COR-L47 (cell line): Measurements from ENCODE around the gene CFAP251.
A peak's percentile ranks its signal among the peaks of the same experiment; 100 is the strongest.

Source experiments
- DNase-seq: peaks from one replicate; lab custom pipeline; 2025; lab: John Stamatoyannopoulos, UW

The CFAP251 gene

DNA sequence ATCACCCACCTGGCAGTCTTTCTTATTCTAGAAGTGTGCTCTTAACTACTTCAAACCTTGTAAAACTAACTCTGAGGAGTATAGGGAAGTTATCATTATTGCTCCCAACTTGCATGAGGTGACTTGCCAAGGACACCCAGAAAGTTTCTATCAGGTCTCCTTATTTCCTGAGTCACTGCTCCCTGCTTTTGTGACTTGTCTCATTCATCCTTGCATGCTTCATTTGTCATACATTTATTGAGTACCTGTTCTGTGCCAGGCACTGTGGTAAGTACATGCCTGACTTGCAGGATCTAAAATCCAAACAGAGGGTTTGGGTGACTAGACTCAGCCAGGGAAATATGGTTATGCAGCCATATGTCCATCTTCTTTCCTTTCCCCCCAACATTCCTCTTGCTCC lies 25.5 kb downstream of the CFAP251 start:
- no peak for DNase-seq

DNA sequence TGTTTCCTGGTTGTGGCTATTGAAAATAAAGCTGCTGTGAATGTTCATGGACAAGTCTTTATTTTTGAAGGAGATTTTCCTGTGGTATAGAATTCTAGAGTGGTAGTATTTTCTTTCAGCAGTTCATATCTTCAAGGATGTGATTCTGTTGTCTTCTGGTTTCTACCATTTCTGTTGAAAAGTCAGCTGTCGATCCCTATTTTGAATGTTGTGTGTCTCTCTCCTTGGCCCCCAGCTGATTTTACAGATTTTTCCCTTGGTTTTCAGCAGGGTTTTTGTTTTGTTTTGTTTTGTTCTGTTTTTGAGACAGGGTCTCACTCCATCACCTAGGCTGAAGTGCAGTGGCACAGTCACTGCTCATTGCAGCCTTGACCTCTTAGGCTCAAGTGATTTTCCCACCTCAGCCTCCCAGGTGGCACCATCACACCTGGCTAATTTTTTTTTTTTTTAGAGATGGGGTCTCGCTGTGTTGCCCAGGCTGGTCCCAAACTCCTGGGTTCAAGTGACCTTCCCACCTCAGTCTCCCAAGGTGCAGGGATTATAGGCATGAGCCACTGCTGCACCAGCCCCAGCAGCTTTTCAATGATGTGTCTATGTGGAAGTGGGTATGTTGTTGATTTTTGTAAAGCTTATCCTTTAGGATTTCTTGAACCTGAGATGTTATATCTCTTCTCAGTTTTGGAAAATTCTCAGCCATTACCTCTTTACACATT lies 28.1 kb downstream of the CFAP251 start:
- no peak for DNase-seq

DNA sequence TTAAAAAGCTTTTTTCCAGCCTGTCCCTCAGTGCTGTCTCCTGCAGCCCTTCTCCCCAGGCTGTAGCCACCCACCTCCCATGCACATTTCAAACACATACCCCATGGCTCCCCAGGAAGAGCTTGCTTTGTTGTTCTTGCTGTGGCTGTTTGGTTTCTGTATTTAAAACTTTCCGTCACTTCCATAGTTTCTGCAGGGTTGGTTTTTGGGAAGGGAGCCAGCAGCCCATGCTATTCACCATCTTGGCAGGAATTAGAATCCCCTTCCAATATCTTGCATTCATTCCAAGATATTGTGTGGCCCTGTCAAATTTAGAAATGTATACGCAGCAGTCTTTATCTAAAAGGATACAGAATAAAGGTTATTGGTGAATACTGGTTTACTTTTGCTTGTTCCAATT lies 29.6 kb downstream of the CFAP251 start:
- no peak for DNase-seq

DNA sequence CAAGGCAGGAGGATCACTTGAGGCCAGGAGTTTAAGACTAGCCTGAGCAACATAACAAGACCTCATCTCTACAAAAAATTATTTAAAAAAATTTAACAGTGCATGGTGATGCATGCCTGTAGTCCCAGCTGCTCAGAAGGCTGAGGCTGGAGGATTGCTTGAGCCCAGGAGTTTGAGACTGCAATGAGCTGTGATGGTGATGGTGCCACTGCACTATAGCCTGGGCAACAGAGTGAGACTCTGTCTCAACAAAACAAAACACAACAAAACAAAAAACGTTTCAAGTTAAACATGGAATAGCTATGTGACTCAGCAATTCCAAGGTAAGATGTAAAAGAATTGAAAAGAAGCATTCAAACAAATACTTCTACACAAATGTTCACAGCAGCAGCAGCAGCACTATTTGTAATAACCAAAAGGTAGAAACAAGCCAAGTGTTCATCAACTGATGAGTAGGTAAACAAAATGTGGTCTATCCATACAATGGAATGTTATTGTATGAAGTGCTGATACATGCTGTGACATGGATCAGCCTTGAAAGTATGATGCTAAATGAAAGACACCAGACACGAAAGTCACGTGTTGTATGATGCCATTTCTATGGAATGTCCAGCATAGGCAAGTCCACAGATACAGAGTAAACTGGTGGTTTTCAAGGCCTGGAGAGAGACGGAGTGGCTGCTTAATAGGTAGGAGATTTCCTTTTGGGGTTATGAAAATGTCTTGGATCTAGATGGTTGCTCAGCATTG lies 31.4 kb downstream of the CFAP251 start:
- no peak for DNase-seq

GRCh38 chr12:121953117-121953692 lies 34.8 kb downstream of the CFAP251 start:
- no peak for DNase-seq

- no peak for DNase-seq
Measured at GRCh38 chr12:121953695-121954094, 35.3 kb downstream of the CFAP251 start.

DNA sequence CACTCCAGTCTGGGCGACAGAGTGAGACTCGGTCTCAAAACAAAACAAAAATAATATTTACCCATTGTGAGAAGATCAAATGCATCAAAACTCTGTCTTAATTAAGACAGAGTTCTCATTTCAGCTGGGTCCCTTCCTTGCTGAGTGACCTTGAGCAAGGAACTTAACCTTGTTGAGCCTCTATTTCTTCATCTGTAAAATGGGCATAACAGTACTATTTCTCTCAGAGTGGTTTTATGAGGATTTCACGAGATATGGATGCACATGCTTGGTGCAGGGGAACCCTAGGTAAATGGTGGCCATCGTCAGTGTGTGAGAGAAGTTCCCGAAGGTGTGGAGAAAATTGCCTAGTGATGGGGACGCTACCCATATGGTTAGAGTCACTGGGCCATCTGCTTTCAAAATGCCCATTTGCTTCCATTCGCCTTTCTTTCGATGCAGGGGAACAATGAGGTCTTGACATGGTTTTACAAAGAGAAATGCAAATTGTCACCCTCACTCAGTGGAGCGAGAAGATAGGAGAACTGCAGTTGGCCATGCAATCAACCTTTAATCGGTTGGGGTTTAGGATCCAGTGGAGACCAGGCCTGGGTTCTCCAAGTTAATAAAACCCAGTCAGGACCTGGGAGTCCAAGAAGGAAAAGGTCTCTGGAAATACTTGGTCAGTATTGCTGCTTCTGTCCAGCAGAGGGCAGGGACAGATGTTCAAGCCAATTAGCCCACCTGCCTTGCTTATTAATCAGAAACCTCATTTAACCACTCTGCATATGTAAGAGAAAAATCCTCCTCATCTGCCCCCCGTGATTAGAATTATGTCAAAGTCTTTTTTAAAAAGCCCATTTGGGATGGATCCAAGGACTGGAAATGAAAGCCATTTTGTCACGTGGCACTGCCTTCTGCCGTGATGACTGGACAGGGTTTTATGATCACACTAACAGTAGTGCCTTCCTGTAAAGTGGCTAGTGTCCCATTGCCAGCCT lies 37.2 kb downstream of the CFAP251 start:
- peak; percentile 17 for DNase-seq

- peak; percentile 16 for DNase-seq
Measured at GRCh38 chr12:121957861-121958515, 39.6 kb downstream of the CFAP251 start.

GRCh38 chr12:121958541-121959240 lies 40.3 kb downstream of the CFAP251 start:
- DNase-seq, result peak; percentile 76

- no peak for DNase-seq
Measured at GRCh38 chr12:121960541-121960940, 42.1 kb downstream of the CFAP251 start.

- no peak for DNase-seq
Measured at GRCh38 chr12:121961195-121961879, 42.9 kb downstream of the CFAP251 start.

- DNase-seq, result no peak
Measured at GRCh38 chr12:121963341-121964018, 45.1 kb downstream of the CFAP251 start.

DNA sequence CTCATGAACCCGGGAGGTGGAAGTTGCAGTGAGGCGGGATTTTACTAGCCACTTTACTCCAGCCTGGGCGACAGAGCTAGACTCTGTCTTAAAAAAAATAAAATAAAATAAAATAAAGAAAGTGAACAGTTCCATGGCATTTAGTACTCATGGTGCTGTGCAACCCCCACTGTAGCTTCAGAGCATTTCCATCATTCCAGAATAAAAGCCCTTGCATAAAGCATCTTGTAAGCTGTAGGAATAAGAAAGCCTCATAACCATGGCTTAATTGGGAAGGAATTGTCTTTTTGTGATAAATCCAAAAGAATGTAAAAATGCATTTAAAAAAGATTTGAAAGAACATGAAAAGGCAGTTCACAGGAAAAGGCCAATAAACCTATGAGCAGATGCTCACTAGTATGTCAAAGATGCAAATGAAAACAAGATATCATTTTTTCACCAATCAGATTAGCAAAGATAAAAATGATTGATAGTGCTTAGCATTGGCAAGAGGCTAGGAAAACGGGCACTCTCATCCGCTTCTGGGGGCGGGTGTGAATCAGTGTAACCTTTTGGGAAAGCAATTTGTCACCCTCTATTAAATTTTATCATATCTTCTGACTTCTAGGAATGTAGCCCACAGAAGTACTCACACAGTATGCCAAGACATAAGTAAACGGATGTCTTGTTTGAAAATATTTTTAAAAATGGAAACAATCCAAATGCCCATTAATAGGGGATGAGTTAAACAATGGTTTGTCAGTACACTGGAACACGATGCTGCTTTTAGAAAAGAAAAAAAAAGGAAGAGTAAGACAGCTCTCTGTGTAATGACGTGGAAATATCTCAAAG lies 46.6 kb downstream of the CFAP251 start:
- DNase-seq, result no peak

- DNase-seq, result no peak
Measured at GRCh38 chr12:121966959-121967358, 48.6 kb downstream of the CFAP251 start.

DNA sequence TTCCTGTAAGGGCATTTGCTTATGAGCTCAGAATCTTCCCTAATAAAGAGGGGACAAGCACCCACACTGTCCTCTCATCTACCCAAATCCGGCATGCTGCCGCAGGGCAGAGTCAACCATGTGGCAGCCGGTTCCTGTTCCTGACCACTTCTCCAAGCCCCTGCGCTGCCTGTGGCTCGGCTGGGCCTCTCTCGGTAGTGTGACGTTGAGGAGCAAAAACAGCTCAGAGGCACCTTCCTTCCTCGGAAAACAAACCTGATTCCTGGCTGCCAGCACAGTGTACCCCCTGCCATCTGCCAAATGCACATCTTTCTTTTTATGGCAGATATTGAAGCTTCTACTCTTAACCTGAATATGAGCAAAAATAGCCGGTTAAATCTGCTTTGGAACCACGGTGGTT lies 50.5 kb downstream of the CFAP251 start:
- no peak for DNase-seq

DNA sequence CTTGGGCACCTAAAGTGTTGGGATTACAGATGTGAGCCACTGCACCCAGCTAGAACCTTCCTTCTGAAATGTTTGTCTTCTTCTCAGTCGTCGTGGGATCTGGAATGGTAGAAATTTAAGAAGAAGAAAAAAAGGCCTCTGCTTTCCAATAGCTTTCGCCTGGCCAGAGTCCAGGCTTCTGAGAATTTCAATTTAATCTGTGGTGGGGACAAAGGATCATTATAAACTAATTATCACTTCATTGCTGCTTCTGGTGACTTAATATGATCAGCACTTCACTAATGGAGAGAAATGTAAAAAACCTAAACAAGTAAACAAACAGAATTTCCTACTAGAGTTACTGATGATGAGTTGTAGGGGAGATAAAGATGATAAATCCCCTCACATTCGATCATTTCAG lies 51.3 kb downstream of the CFAP251 start:
- DNase-seq, result no peak

- peak; percentile 39 for DNase-seq
Measured at GRCh38 chr12:121970581-121971300, 52.3 kb downstream of the CFAP251 start.
